NCI-H2196 treated with DMSO at 0.1 percent for 48 hours (cell line): ENCODE results near the gene GLG1.
"Not testable (repeated sequence)": the region's sequence is repeated elsewhere in the genome, so short reads cannot be mapped to it uniquely, and the experiment has no call there.

ENCODE experiments used
- DNase-seq: peaks from one replicate; lab custom pipeline; 2025; ENCODE audit not compliant: unreplicated experiment; lab: John Stamatoyannopoulos, UW

GLG1 gene

GRCh38 chr16:74450967-74451760 lies 155.8 kb downstream of the GLG1 start:
- no peak for DNase-seq

- DNase-seq, result no peak
These were observed 156.7 kb downstream of the GLG1 start for GRCh38 chr16:74450236-74450635.

DNA sequence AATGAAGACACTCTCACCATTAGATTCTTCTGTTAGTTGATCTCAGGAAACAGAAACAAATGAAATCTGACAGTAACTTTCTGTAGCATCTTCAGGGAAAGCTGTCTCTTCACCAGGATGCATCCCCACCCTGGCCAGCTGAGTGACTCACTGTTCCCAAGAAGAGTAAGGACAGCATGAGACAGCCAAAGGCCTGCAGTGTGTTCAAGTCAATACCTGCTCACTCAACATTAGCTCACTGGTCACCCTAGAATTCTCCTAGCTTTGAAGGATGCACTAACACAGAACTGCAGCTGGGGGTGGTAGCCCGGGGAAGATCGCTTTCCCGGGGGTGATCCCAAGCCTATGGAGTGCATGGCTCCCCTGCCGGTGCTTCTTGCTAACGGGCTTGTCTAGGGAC lies 157.4 kb downstream of the GLG1 start:
- no peak for DNase-seq

GRCh38 chr16:74448990-74449389 lies 157.9 kb downstream of the GLG1 start:
- DNase-seq, result no peak

DNA sequence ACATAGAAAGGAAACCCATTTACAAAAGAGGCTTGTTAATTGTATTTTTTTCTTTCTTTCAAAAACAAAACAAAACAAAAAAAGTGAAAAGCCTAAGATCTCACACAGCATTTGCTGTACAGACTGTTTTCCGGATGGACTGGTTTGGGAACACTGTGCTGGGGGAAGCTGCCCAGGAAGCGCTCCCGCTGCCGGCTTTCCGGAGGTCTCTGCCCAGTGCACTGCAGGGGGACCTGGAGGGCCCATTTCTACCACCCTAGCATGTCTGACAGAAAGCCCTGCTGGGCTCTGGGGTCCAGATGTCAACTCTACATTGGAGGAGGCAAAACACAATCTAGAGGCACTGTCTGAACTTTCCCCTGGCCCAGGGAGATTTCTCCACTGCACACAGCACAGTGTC lies 159.3 kb downstream of the GLG1 start:
- DNase-seq, result no peak

DNA sequence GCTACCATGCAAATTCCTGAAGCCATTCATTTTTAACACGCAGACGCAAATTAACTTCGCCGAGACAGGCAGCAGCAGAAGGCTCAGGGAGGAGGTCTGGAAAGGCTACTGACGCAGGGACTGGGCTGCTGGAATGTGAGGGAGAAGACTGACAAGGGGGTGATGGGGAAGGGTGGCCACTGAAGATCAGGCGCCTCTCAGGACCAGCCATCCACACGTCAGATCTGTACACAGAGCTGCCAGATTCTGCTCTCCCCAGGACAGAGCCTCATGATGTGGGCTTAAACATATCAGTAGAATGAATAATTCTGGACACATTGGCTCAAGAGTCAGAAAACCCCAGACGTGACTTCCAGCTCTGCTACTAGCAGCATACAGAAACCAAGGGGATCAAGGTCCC lies 160.0 kb downstream of the GLG1 start:
- DNase-seq, result no peak

- not testable (repeated sequence) for DNase-seq
These were observed 163.1 kb downstream of the GLG1 start for GRCh38 chr16:74443624-74444346.

- DNase-seq, result no peak
These were observed 167.2 kb downstream of the GLG1 start for GRCh38 chr16:74439685-74440084.

GRCh38 chr16:74438492-74438979 lies 168.4 kb downstream of the GLG1 start:
- DNase-seq, result no peak

GRCh38 chr16:74431516-74431915 lies 175.4 kb downstream of the GLG1 start:
- no peak for DNase-seq

GRCh38 chr16:74430036-74430712 lies 176.7 kb downstream of the GLG1 start:
- not testable (repeated sequence) for DNase-seq

GRCh38 chr16:74428493-74428892 lies 178.4 kb downstream of the GLG1 start:
- DNase-seq, result not testable (repeated sequence)

DNA sequence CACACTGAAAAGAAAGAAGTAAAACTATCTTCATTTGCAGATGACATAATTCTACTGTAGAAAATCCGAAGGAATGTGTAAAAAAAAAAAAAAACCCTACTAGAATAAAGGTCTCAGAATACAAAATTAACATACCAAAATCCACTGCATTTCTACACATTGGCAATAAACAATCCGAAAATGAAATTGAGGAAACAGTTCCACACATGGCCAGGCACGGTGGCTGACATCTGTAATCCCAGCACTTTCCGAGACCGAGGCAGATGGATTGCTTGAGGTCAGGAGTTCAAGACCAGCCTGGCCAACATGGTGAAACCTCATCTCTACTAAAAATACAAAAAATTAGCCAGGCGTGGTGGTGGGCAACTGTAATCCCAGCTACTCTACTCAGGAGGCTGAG lies 181.2 kb downstream of the GLG1 start:
- DNase-seq, result not testable (repeated sequence)

- DNase-seq, result not testable (repeated sequence)
These were observed 183.2 kb downstream of the GLG1 start for GRCh38 chr16:74423721-74424120.

- DNase-seq, result not testable (repeated sequence)
These were observed 184.8 kb downstream of the GLG1 start for GRCh38 chr16:74422086-74422485.

- DNase-seq, result not testable (repeated sequence)
These were observed 185.5 kb downstream of the GLG1 start for GRCh38 chr16:74421482-74421785.

DNA sequence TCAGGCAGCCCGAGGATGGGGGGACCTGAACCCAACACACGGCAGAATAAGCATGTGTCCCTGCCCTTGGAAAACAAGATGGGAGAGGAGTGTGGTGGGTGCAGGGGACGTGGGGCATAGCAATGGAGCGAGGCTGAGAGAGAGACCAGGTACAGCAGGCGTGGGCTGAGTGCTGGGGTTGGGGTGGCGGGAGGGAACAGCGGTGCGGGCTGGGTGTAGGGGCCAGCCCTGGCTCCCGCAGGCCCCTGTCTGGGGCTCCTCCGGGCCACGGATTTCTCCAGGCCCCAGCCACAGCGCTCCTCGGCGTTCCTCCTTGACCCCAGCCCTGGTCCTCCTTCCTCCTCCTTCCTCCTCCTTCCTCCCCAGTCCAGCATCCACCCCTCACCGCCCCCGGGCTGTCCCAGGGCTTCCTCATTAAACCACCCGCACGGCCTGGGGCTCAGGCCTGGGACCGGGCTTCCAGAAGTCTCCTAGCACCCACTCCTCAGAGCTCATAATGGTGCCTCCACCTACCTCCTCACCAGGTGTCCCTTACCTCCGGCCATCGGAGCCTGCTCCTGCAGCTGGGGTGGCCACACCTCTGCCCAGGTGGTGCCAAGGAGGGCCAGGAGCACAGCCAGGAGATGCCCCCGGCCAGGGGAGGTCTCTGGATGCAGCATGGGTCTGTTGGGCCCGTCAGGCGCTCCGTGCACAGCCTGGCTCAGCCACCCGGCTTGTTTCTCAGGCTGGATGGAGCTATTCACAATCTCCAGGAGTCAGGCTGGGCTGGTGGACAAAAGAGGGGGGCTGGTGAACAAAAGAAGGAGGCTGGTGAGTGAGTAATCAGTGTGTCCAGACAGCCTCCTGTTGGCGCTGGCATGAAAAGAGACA lies 186.1 kb downstream of the GLG1 start, which contains the start of gene CLEC18B:
CLEC18B (minus strand) TSS at position 867 of the 870 bp plus-strand sequence; CDS start at position 659, 208 bp downstream.
- not testable (repeated sequence) for DNase-seq

DNA sequence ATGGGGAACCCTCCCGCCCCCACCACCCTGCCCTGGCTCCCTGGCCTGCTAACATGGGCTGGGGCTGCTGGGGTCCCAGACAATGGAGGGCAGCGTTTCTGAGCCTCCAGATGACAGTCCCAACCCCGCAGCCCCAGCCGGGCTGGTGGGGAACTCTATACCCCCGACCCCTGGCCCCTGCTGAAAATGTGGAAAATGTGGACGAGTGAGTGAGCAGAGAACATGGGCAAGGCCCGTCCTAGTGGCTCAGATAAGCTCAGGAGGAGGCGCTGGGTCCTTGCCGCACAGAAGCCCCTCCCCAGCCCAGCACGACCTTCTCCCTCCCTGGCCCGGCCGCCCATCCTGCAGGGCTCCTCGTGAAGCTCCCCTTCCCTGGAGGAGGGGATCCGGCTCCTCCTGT lies 187.1 kb downstream of the GLG1 start:
- DNase-seq, result not testable (repeated sequence)

GRCh38 chr16:74417897-74418296 lies 189.0 kb downstream of the GLG1 start:
- not testable (repeated sequence) for DNase-seq

DNA sequence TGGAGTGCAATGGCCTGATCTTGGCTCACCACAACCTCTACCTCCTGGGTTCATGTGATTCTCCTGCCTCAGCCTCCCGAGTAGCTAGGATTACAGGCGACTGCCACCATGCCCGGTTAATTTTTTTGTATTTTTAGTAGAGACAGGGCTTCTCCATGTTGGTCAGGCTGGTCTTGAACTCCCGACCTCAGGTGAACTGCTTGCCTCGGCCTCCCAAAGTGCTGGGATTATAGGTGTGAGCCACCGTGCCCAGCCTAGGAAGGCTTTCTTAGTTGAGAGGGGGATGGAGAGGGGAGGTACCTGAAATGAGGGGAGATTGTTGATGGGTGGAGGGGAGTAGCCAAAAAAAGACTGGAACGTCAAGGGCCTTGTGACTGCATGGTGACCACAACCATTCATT lies 193.0 kb downstream of the GLG1 start:
- DNase-seq, result not testable (repeated sequence)

GRCh38 chr16:74413485-74413884 lies 193.4 kb downstream of the GLG1 start:
- not testable (repeated sequence) for DNase-seq
